HCT116 (cell line): ENCODE data around the gene RUFY2. TPM values are rescaled to one million over a fixed set of nuclear protein-coding genes. Genes with fewer than 3 reads are reported as not detected.

Experiments
- ATAC-seq: fragments of 200-7000 bp; cut with Tn5 transposase; 2 replicates; pipeline ENCODE4 v1.9.1; 2020; ENCODE audit warnings: mild to moderate bottlenecking, moderate library complexity
- BruUV-seq: library from RNA; stranded (reverse); fragments of 400-500 nt; replicated peaks from 2 replicates; lab custom pipeline; 2021; lab: Mats Ljungman, UMichigan
- CTCF ChIA-PET: fragments of 300-600 bp; sonication (Branson Sonifier 250); formaldehyde crosslinking; loops from one replicate; lab custom pipeline; 2021; ENCODE audit warnings: antibody characterized with exemption; lab: Charles Lee
- POLR2A ChIA-PET: fragments of 300-600, 350-600 bp; sonication (Branson Sonifier 250); formaldehyde crosslinking; loops from one replicate; lab custom pipeline; 2021; ENCODE audit warnings: antibody characterized with exemption; lab: Charles Lee
- RAD21 ChIA-PET, 2 experiments: fragments of 300-600 bp; sonication (Branson Sonifier 250); formaldehyde crosslinking; loops; one replicate each; lab custom pipeline; 2023; ENCODE audit warnings: low total read pairs in 2 of 2; ENCODE audit not compliant: uncharacterized antibody in 2 of 2, unreplicated experiment in 2 of 2, low non-redundant PET in 1 of 2; lab: Charles Lee
- DNase-seq: peaks from one replicate; pipeline ENCODE4 v3.0.0-alpha.2; 2010; ENCODE audit warnings: low read depth, low spot score
- H2AFZ ChIP-seq: fragments of 200-600 bp; shearing (Covaris generic), sonication (generic); 2 replicates; pipeline ENCODE4 v1.6.1; 2017; ENCODE audit warnings: low read depth, mixed run types, mixed read lengths, antibody characterized with exemption, low read length; ENCODE audit not compliant: poor library complexity, severe bottlenecking
- H3K27ac ChIP-seq: 2 replicates; pipeline ENCODE4 v1.5.1; 2012; ENCODE audit warnings: low read depth, low read length
- H3K27me3 ChIP-seq: fragments of 200-600 bp; sonication (generic); 2 replicates; pipeline ENCODE4 v1.6.1; 2016; ENCODE audit warnings: mixed run types, low read length, mixed read lengths; ENCODE audit not compliant: insufficient read depth
- H3K36me3 ChIP-seq, 2 experiments: fragments of 200-500 bp in 1 of 2; fragments of 200-600 bp in 1 of 2; sonication (Bioruptor generic) in 1 of 2; sonication (generic) in 1 of 2; 2 replicates each; pipeline versions ENCODE4 v1.5.1 to v1.6.1; 2014 to 2016; ENCODE audit warnings: low read length in 2 of 2, inconsistent platforms in 1 of 2, mixed read lengths in 1 of 2, mixed run types in 1 of 2; ENCODE audit not compliant: insufficient read depth in 2 of 2, control insufficient read depth in 1 of 2
- H3K4me1 ChIP-seq, 2 experiments: fragments of 200-600 bp in 1 of 2; sonication (generic) in 1 of 2; 2 replicates each; pipeline versions ENCODE4 v1.5.1 to v1.6.1; 2012 to 2017; ENCODE audit warnings: low read length in 2 of 2, inconsistent platforms in 1 of 2, mild to moderate bottlenecking in 1 of 2, mixed read lengths in 1 of 2, mixed run types in 1 of 2, moderate library complexity in 1 of 2; ENCODE audit not compliant: insufficient read depth in 2 of 2, control insufficient read depth in 1 of 2
- H3K4me2 ChIP-seq: fragments of 200-600 bp; sonication (generic); 2 replicates; pipeline ENCODE4 v1.6.1; 2017; ENCODE audit warnings: mixed run types, low read length, mixed read lengths
- H3K4me3 ChIP-seq, 2 experiments: fragments of 200-600 bp in 1 of 2; sonication (generic) in 1 of 2; replicated peaks in 1 of 2; 2 replicates each; pipeline ENCODE4 v1.5.1; 2011 to 2016; ENCODE audit warnings: low read length in 2 of 2, control low read depth in 1 of 2, low read depth in 1 of 2, mild to moderate bottlenecking in 1 of 2, mixed read lengths in 1 of 2, mixed run types in 1 of 2
- H3K79me2 ChIP-seq: fragments of 200-600 bp; sonication (generic); 2 replicates; pipeline ENCODE4 v1.6.1; 2017; ENCODE audit warnings: mild to moderate bottlenecking, mixed run types, low read length, moderate library complexity, mixed read lengths; ENCODE audit not compliant: insufficient read depth
- H3K9ac ChIP-seq: fragments of 200-600 bp; sonication (generic); 2 replicates; pipeline ENCODE4 v1.6.1; 2016; ENCODE audit warnings: low read length, mixed read lengths
- H3K9me2 ChIP-seq: fragments of 200-600 bp; sonication (generic), shearing (Covaris generic); 2 replicates; pipeline ENCODE4 v1.6.1; 2017; ENCODE audit warnings: mixed run types, mild to moderate bottlenecking, moderate library complexity; ENCODE audit not compliant: insufficient read depth
- H3K9me3 ChIP-seq, 2 experiments: fragments of 200-500 bp in 1 of 2; fragments of 200-600 bp in 1 of 2; sonication (Bioruptor generic) in 1 of 2; sonication (generic) in 1 of 2; 2 replicates each; pipeline ENCODE4 v1.6.1; 2014 to 2017; ENCODE audit warnings: low read length in 2 of 2, mixed read lengths in 2 of 2, inconsistent platforms in 1 of 2, low read depth in 1 of 2, mild to moderate bottlenecking in 1 of 2, mixed run types in 1 of 2, moderate library complexity in 1 of 2; ENCODE audit not compliant: control insufficient read depth in 1 of 2, insufficient read depth in 1 of 2
- H4K20me1 ChIP-seq: fragments of 200-600 bp; sonication (generic), shearing (Covaris generic); 2 replicates; pipeline ENCODE4 v1.6.1; 2017; ENCODE audit warnings: mixed run types, mild to moderate bottlenecking, moderate library complexity; ENCODE audit not compliant: insufficient read depth
- CEBPB ChIP-seq: IDR thresholded peaks from 2 replicates; pipeline ENCODE4 v1.6.1; 2012; ENCODE audit warnings: low read depth
- EGR1 ChIP-seq: IDR thresholded peaks from 2 replicates; pipeline ENCODE4 v1.6.1; 2012; ENCODE audit warnings: low read depth
- JUND ChIP-seq: IDR thresholded peaks from 2 replicates; pipeline ENCODE4 v1.6.1; 2012
- RAD21 ChIP-seq: IDR thresholded peaks from 2 replicates; pipeline ENCODE4 v1.6.1; 2012; ENCODE audit warnings: low read depth, mild to moderate bottlenecking
- SP1 ChIP-seq: IDR thresholded peaks from 2 replicates; pipeline ENCODE4 v1.6.1; 2012; ENCODE audit warnings: low read depth
- intact Hi-C: fragments of 100-400 bp; cut with micrococcal nuclease; formaldehyde crosslinking; loops from 2 replicates; pipeline ENCODE4 v1.10.0; 2022
- total RNA-seq: library from RNA; stranded (reverse); gene quantifications from one replicate; pipeline ENCODE4 v1.2.1, GENCODE V29; 2021; ENCODE audit not compliant: unreplicated experiment
- TF ChIP-seq, protein P1 (sequence below): IDR thresholded peaks from 2 replicates; pipeline ENCODE4 v1.6.1; 2012
- TF ChIP-seq, protein P2 (sequence below): IDR thresholded peaks from 2 replicates; pipeline ENCODE4 v1.6.1; 2012

The RUFY2 gene
- total RNA-seq, 1 experiment from 2014 or later, result 13.0 TPM

DNA sequence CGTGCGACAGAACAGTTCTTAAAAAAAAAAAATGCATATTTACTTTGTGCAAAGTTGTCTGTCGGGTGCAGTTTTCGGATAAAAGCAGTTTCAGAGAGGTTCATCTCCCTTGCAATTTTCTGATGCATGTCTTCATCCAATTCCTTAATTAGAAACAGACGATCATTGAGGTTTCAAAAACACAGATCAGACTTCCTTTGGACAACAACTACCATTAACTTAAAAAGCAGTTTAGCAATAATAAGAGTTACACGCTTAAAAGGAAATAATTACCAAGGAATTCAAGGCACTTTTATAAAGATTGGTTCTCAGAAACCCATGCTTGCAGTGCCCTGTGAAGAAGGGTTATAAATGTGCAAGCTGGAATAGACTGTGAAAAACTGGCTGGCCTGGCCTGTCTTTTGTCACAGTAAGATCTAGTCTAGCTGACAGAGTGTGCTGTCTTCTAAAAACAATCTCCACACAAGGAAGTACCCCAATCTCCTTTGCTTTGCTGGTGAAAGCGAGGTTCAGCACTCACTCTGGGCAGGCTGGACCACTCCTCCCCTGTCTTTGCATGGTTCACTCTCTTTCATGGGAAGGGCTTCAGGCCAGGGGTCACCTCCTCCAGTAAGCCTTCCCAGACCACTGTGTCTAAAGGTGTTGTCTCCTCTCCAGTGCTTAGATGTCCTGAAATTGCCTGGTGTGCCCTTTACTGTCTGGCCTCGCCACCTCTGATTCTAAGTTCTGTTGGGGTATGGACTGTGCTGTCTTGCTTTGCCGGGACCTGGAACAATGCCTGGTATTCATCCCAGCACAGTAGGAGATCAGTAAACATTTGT, 110.0 kb downstream of the RUFY2 start:
- TF ChIP-seq CEBPB (no peak), JUND (no peak), SP1 (no peak), EGR1 (no peak), RAD21 (no peak)
- TF ChIP-seq, protein P1, sequence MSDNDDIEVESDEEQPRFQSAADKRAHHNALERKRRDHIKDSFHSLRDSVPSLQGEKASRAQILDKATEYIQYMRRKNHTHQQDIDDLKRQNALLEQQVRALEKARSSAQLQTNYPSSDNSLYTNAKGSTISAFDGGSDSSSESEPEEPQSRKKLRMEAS, result no peak
- TF ChIP-seq, protein P2, sequence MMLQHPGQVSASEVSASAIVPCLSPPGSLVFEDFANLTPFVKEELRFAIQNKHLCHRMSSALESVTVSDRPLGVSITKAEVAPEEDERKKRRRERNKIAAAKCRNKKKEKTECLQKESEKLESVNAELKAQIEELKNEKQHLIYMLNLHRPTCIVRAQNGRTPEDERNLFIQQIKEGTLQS, result no peak
- Histone ChIP-seq H3K4me3 (no peak overlapping the region), H3K27me3 (no peaks in the 10 kb centered on the region), H3K4me1 (no peaks in the 10 kb centered on the region), H3K9me2 (no peaks in the 10 kb centered on the region), H4K20me1 (no peaks in the 10 kb centered on the region), H3K9ac (no peak overlapping the region), H2AFZ (no peak overlapping the region), H3K4me2 (no peak overlapping the region), H3K79me2 (no peaks in the 10 kb centered on the region), H3K36me3 (no peaks in the 10 kb centered on the region), H3K27ac (no peak overlapping the region), H3K9me3 (no peaks in the 10 kb centered on the region)
- CTCF ChIA-PET, result no interaction called here
- no peak for DNase-seq
- POLR2A ChIA-PET, result no interaction called here
- RAD21 ChIA-PET, result no interaction called here
- intact Hi-C loops, result no loop called here
- ATAC-seq, result no peak
- BruUV-seq, result no TSS peak

Other genes with a start within 250 kb of the RUFY2 start
- not detected for gene ATOH7, start 175.2 kb downstream of the RUFY2 start, total RNA-seq
- gene HNRNPH3, start 75.2 kb downstream of the RUFY2 start, total RNA-seq, result 126 TPM
- 2.2 TPM for gene PBLD, start 74.3 kb downstream of the RUFY2 start, total RNA-seq
- 20.9 TPM for gene DNA2, start 64.7 kb upstream of the RUFY2 start, total RNA-seq
- 8.5 TPM for gene SLC25A16, start 120.2 kb upstream of the RUFY2 start, total RNA-seq
- 2.7 TPM for gene TET1, start 153.1 kb upstream of the RUFY2 start, total RNA-seq